H1 (cell line): ENCODE results near the gene DGKD. TPM values are rescaled to one million over a fixed set of nuclear protein-coding genes. Genes with fewer than 3 reads are reported as not detected.

Experiments used
- CTCF ChIA-PET: fragments of 300-600 bp; sonication (Branson Sonifier 250); formaldehyde crosslinking; loops from one replicate; lab custom pipeline; 2021; ENCODE audit not compliant: partially characterized antibody; lab: Charles Lee
- POLR2A ChIA-PET: fragments of 300-600 bp; sonication (Branson Sonifier 250); formaldehyde crosslinking; loops from one replicate; lab custom pipeline; 2021; ENCODE audit warnings: inconsistent platforms; ENCODE audit not compliant: partially characterized antibody; lab: Charles Lee
- DNase-seq, 2 experiments: peaks; one replicate each; pipeline versions ENCODE4 v3.0.0 to v3.0.0-alpha.2; 2010 to 2022; ENCODE audit warnings: low spot score in 2 of 2, low read depth in 1 of 2, mixed read lengths in 1 of 2
- FAIRE-seq: peaks from 2 replicates; lab custom pipeline; 2011; peaks lifted over from hg19 to GRCh38; lab: Jason Lieb, UNC
- H2AFZ ChIP-seq: 2 replicates; pipeline ENCODE4 v1.8.1; 2012; ENCODE audit warnings: low read length, inconsistent platforms
- H2AK5ac ChIP-seq: 2 replicates; pipeline ENCODE4 v1.6.1; 2013; ENCODE audit warnings: low read depth, low read length
- H2BK120ac ChIP-seq: replicated peaks from 2 replicates; pipeline ENCODE3; 2013; ENCODE audit warnings: low read depth, low read length, inconsistent platforms
- H2BK12ac ChIP-seq: 2 replicates; pipeline ENCODE4 v1.6.1; 2013; ENCODE audit warnings: low read depth, low read length
- H2BK15ac ChIP-seq: 2 replicates; pipeline ENCODE4 v1.6.1; 2013; ENCODE audit warnings: low read length
- H2BK20ac ChIP-seq: 2 replicates; pipeline ENCODE4 v1.6.1; 2013; ENCODE audit warnings: low read length
- H2BK5ac ChIP-seq: 2 replicates; pipeline ENCODE4 v1.6.1; 2013; ENCODE audit warnings: low read depth, low read length
- H3K14ac ChIP-seq: 2 replicates; pipeline ENCODE4 v1.6.1; 2013; ENCODE audit warnings: inconsistent platforms; ENCODE audit not compliant: insufficient read length
- H3K18ac ChIP-seq: 2 replicates; pipeline ENCODE4 v1.6.1; 2013; ENCODE audit warnings: low read length; ENCODE audit errors: extremely low read depth
- H3K23ac ChIP-seq: 2 replicates; pipeline ENCODE4 v1.6.1; 2013; ENCODE audit warnings: inconsistent platforms; ENCODE audit not compliant: insufficient read length
- H3K23me2 ChIP-seq: 2 replicates; pipeline ENCODE4 v1.6.1; 2013; ENCODE audit warnings: low read depth, low read length
- H3K27ac ChIP-seq: 2 replicates; pipeline ENCODE4 v1.6.1; 2011; ENCODE audit warnings: low read depth, low read length, inconsistent platforms
- H3K27me3 ChIP-seq, 4 experiments: replicated peaks in 1 of 4; 1 replicate in 1 of 4; 2 replicates in 3 of 4; pipeline versions ENCODE4 v1.6.1 to v1.8.1; 2011 to 2013; ENCODE audit warnings: low read length in 3 of 4, mild to moderate bottlenecking in 3 of 4, inconsistent platforms in 2 of 4, mixed read lengths in 2 of 4, moderate library complexity in 1 of 4; ENCODE audit not compliant: control insufficient read depth in 3 of 4, insufficient read depth in 3 of 4; ENCODE audit errors: extremely low read depth in 1 of 4
- H3K36me3 ChIP-seq, 4 experiments: 2 replicates each; pipeline versions ENCODE4 v1.6.1 to v1.8.1; 2011 to 2013; ENCODE audit warnings: mild to moderate bottlenecking in 4 of 4, low read length in 3 of 4, moderate library complexity in 2 of 4, control low read depth in 1 of 4, inconsistent platforms in 1 of 4; ENCODE audit not compliant: insufficient read depth in 4 of 4, control insufficient read depth in 2 of 4
- H3K4ac ChIP-seq: replicated peaks from 2 replicates; pipeline ENCODE3; 2013; ENCODE audit warnings: low read length, low read depth, mixed read lengths, inconsistent platforms; ENCODE audit not compliant: insufficient read length
- H3K4me1 ChIP-seq, 4 experiments: replicated peaks in 1 of 4; 1 replicate in 1 of 4; 2 replicates in 3 of 4; pipeline versions ENCODE4 v1.6.1 to v1.8.1; 2011 to 2013; ENCODE audit warnings: low read length in 3 of 4, inconsistent platforms in 2 of 4, mixed read lengths in 1 of 4; ENCODE audit not compliant: insufficient read depth in 4 of 4, control insufficient read depth in 3 of 4
- H3K4me2 ChIP-seq, 2 experiments: 2 replicates each; pipeline versions ENCODE4 v1.6.1 to v1.8.1; 2011 to 2013; ENCODE audit warnings: low read depth in 2 of 2, low read length in 2 of 2, control low read depth in 1 of 2, inconsistent platforms in 1 of 2, mild to moderate bottlenecking in 1 of 2; ENCODE audit not compliant: insufficient read depth in 1 of 2
- H3K4me3 ChIP-seq, 4 experiments: fragments of 200-600, 300-600 bp in 1 of 4; sonication (generic), shearing (Covaris generic), sonication (Bioruptor Twin) in 1 of 4; 2 replicates each; pipeline versions ENCODE4 v1.5.1 to v1.8.1; 2011 to 2016; ENCODE audit warnings: low read length in 4 of 4, low read depth in 3 of 4, control low read depth in 2 of 4, inconsistent platforms in 2 of 4, mild to moderate bottlenecking in 2 of 4, mixed read lengths in 1 of 4, moderate library complexity in 1 of 4; ENCODE audit not compliant: insufficient read depth in 2 of 4; ENCODE audit errors: extremely low read depth in 1 of 4
- H3K56ac ChIP-seq: replicated peaks from 2 replicates; pipeline ENCODE3; 2013; ENCODE audit warnings: low read depth, mild to moderate bottlenecking, mixed read lengths, low read length, inconsistent platforms; ENCODE audit not compliant: insufficient read length
- H3K79me1 ChIP-seq: 2 replicates; pipeline ENCODE4 v1.6.1; 2013; ENCODE audit warnings: low read depth, low read length, control low read depth
- H3K79me2 ChIP-seq, 2 experiments: 2 replicates each; pipeline versions ENCODE4 v1.6.1 to v1.8.1; 2012 to 2013; ENCODE audit warnings: low read length in 2 of 2, mild to moderate bottlenecking in 2 of 2, inconsistent platforms in 1 of 2; ENCODE audit not compliant: insufficient read depth in 2 of 2, control insufficient read depth in 1 of 2
- H3K9ac ChIP-seq, 4 experiments: replicated peaks in 1 of 4; 1 replicate in 1 of 4; 2 replicates in 3 of 4; pipeline versions ENCODE4 v1.6.1 to v1.8.1; 2011 to 2013; ENCODE audit warnings: low read depth in 3 of 4, low read length in 3 of 4, control low read depth in 2 of 4, mild to moderate bottlenecking in 2 of 4, moderate library complexity in 2 of 4, inconsistent platforms in 1 of 4; ENCODE audit errors: extremely low read depth in 1 of 4
- H3K9me3 ChIP-seq, 2 experiments: 2 replicates each; pipeline versions ENCODE4 v1.6.1 to v1.8.1; 2012 to 2013; ENCODE audit warnings: mild to moderate bottlenecking in 2 of 2, moderate library complexity in 2 of 2, control low read depth in 1 of 2, inconsistent platforms in 1 of 2, low read depth in 1 of 2, low read length in 1 of 2, mixed read lengths in 1 of 2; ENCODE audit not compliant: insufficient read depth in 2 of 2
- H4K20me1 ChIP-seq, 2 experiments: replicated peaks in 1 of 2; 2 replicates each; pipeline versions ENCODE3 to v1.8.1; 2011 to 2013; ENCODE audit warnings: inconsistent platforms in 2 of 2, low read length in 2 of 2, mild to moderate bottlenecking in 1 of 2; ENCODE audit not compliant: insufficient read depth in 2 of 2, control insufficient read depth in 1 of 2
- H4K5ac ChIP-seq: 2 replicates; pipeline ENCODE4 v1.6.1; 2013; ENCODE audit warnings: low read length, low read depth, mixed read lengths, inconsistent platforms; ENCODE audit not compliant: insufficient read length
- H4K8ac ChIP-seq: 2 replicates; pipeline ENCODE4 v1.8.0; 2013; ENCODE audit warnings: mild to moderate bottlenecking, moderate library complexity, low read length, inconsistent platforms; ENCODE audit not compliant: insufficient read depth; ENCODE audit errors: extremely low read depth
- H4K91ac ChIP-seq: replicated peaks from 2 replicates; pipeline ENCODE3; 2013; ENCODE audit warnings: low read length, mixed read lengths, inconsistent platforms; ENCODE audit not compliant: insufficient read length
- CBX8 ChIP-seq: fragments of 300-800, 300-1000 bp; sonication (generic); IDR thresholded peaks from 2 replicates; pipeline ENCODE4 v1.7.1; 2016; ENCODE audit warnings: low read depth, low read length, borderline replicate concordance
- FOSL1 ChIP-seq: IDR thresholded peaks from 2 replicates; pipeline ENCODE4 v1.6.1; 2011; ENCODE audit warnings: mild to moderate bottlenecking, low read depth, low read length, moderate library complexity; ENCODE audit not compliant: insufficient read depth
- MAX ChIP-seq: IDR thresholded peaks from 2 replicates; pipeline ENCODE4 v1.6.1; 2012; ENCODE audit warnings: inconsistent platforms
- RFX5 ChIP-seq: IDR thresholded peaks from 2 replicates; pipeline ENCODE4 v1.6.1; 2011; ENCODE audit warnings: low read depth, low read length, improper control_type of control experiment, borderline replicate concordance
- WGBS, 2 experiments: shearing (Covaris generic) in 1 of 2; methylation state at CpG; one replicate each; pipeline versions ENCODE4 v1.1.6 to v1.1.7; 2013 to 2015; ENCODE audit warnings: low lambda C conversion rate in 2 of 2, mixed read lengths in 2 of 2, inconsistent platforms in 1 of 2, low coverage in 1 of 2, missing lambda C conversion rate in 1 of 2; ENCODE audit not compliant: insufficient replicate concordance in 2 of 2, insufficient coverage in 1 of 2, insufficient read length in 1 of 2; ENCODE audit errors: extremely low coverage in 1 of 2, missing lambda C conversion rate in 1 of 2; 5-methylcytosine and 5-hydroxymethylcytosine counted together
- polyA plus RNA-seq, 7 experiments: library from polyadenylated mRNA; depleted of rRNA in 3 of 7; stranded (reverse) in 5 of 7; unstranded in 2 of 7; fragments of >200 nt in 5 of 7; fragments of 200-250 nt in 2 of 7; gene quantifications; 1 replicate in 5 of 7; 2 replicates in 1 of 7; 4 replicates in 1 of 7; pipeline versions ENCODE4 v1.2.1 to v1.2.3, GENCODE V29; 2011 to 2013; ENCODE audit warnings: missing spikeins in 2 of 7, mixed read lengths in 2 of 7
- total RNA-seq: library from RNA; stranded (reverse); fragmentation: NEBNext Ultra II Directional; extraction: Animal tissue kit (Norgen Biotek cat#: 25700); gene quantifications from 2 replicates; pipeline ENCODE4 v1.2.1, GENCODE V29; 2021

DGKD gene
- total and polyA plus RNA-seq, 2 of the 8 experiments (the other 6 are each of a cell fraction or from before 2014, with no cell fraction given), result 7.7 to 30.9 TPM

DNA sequence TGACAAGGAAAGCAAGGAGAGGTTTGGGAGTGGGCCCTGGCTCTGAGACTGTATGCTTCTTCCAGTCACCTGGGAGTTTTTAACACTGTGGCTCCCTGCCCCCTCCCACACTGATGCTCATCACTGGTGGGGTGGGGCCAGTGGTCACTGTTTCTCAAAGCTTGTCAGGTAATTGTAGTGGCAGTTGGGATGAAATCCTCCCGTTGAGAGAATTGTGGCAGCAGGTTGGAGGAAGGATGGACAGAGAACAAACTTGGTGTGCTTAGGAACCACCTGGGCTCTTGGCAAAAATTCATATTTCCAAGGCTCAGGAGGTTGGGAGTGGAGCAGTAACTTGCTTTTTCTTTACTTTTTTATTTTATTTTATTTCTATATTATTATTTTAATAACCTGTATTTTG is 25.1 kb downstream of the DGKD start:
- H3K36me3 ChIP-seq, result no peaks in the 10 kb centered on the region
- H4K8ac ChIP-seq, result no peak overlapping the region
- H2BK15ac ChIP-seq, result no peak overlapping the region
- H3K27me3 ChIP-seq, result no peaks in the 10 kb centered on the region
- H3K4me2 ChIP-seq, result no peak overlapping the region
- peaks cover 0 to 2% (median under 1%) of the 10 kb centered on the region in 4 experiments; a peak in 5 of 7 replicates for H3K4me1 ChIP-seq
- no peak overlapping the region for H3K4me3 ChIP-seq
- no peak overlapping the region for H2BK5ac ChIP-seq
- H2AK5ac ChIP-seq, result no peak overlapping the region
- H3K4ac ChIP-seq, result no peak overlapping the region
- no peak overlapping the region for H2BK20ac ChIP-seq
- no peak overlapping the region for H2AFZ ChIP-seq
- DNase-seq (no peak), FAIRE-seq (no peak)
- H3K14ac ChIP-seq, result no peak overlapping the region
- H3K27ac ChIP-seq, result no peak overlapping the region
- H2BK120ac ChIP-seq, result no peak overlapping the region
- H3K9me3 ChIP-seq, result no peaks in the 10 kb centered on the region
- H3K9ac ChIP-seq, result no peak overlapping the region
- H3K18ac ChIP-seq, result no peak overlapping the region
- peaks cover 4% of the 10 kb centered on the region for H3K79me1 ChIP-seq
- no peak overlapping the region for H4K5ac ChIP-seq
- H2BK12ac ChIP-seq, result no peak overlapping the region
- no peak overlapping the region for H4K91ac ChIP-seq
- H3K23ac ChIP-seq, result no peak overlapping the region
- H3K23me2 ChIP-seq, result no peaks in the 10 kb centered on the region
- 93% methylated on average over 1 of the region's 1 CpG; no CpG with 5 or more reads in 1 of the 2 experiments for WGBS, 2 experiments
- peaks cover 0 to 8% of the 10 kb centered on the region in 2 experiments; a peak in 2 of 4 replicates for H3K79me2 ChIP-seq
- peak overlapping the region; percentile 26 for H3K56ac ChIP-seq
- peaks cover 5% of the 10 kb centered on the region in 2 experiments for H4K20me1 ChIP-seq
- POLR2A ChIA-PET, result no interaction called here
- CTCF ChIA-PET, result interaction anchor here (0.6 to 1.7 kb wide), 6 partner anchors 8 to 45 kb away, joined by 3 to 5 read pairs (median 3); partner anchors contain the start of gene DGKD
- TF ChIP-seq MAX (no peak), CBX8 (no peak), FOSL1 (no peak), RFX5 (no peak)
